ENCODE results near the gene MBP. TPM values are rescaled to one million over a fixed set of nuclear protein-coding genes. Genes with fewer than 3 reads are reported as not detected.
A peak's percentile ranks its signal among the peaks of the same experiment; 100 is the strongest.

MBP gene
- total RNA-seq, 1 experiment from 2014 or later, result 47.4 TPM

GRCh38 chr18:77115192-77115953 is 17.2 kb downstream of the MBP start:
- H3K4me1 ChIP-seq (ENCODE audit: insufficient read depth, low read length), result no peaks in the 10 kb centered on the region
- no peak for ATAC-seq
- H3K36me3 ChIP-seq (ENCODE audit: low read depth, low read length), result peaks cover 8% of the 10 kb centered on the region
- H3K4me2 ChIP-seq (ENCODE audit: low read length), result no peak overlapping the region
- CTCF ChIA-PET, result no interaction called here
- POLR2A ChIA-PET (ENCODE audit: unreplicated experiment), result no interaction called here
- intact Hi-C loops (cut with micrococcal nuclease), result no loop called here
- H3F3A ChIP-seq (ENCODE audit: low read length, unreplicated experiment), result no peaks in the 10 kb centered on the region
- DNase-seq, result no peak
- H3K9ac ChIP-seq (ENCODE audit: low read length), result no peak overlapping the region
- no peaks in the 10 kb centered on the region for H4K20me1 ChIP-seq (ENCODE audit: low read length)
- no peak overlapping the region for H2AFZ ChIP-seq (ENCODE audit: low read length)
- no peaks in the 10 kb centered on the region for H3K9me3 ChIP-seq (ENCODE audit: low read length)
- H3K27me3 ChIP-seq (ENCODE audit: low read length), result no peaks in the 10 kb centered on the region
- no peak for TF ChIP-seq EZH2phosphoT487 (IDR thresholded peaks at IDR 0.05; ENCODE audit: borderline replicate concordance, low read length)
- no peak overlapping the region for H3K4me3 ChIP-seq (ENCODE audit: low read length)
- H3K9me2 ChIP-seq (replicated peaks; ENCODE audit: low read length), result no peaks in the 10 kb centered on the region
- H3K27ac ChIP-seq (ENCODE audit: low read length), result peak overlapping the region; percentile 8; the same call in 1 of the 2 replicates
- peaks cover 45% of the 10 kb centered on the region for H3K79me2 ChIP-seq (ENCODE audit: low read length)
- no TSS peak for BruUV-seq (replicated peaks)

GRCh38 chr18:77114415-77115191 is 18.0 kb downstream of the MBP start:
- no peak overlapping the region for H3K27ac ChIP-seq (ENCODE audit: low read length)
- H3K36me3 ChIP-seq (ENCODE audit: low read depth, low read length), result peaks cover 8% of the 10 kb centered on the region
- H3K27me3 ChIP-seq (ENCODE audit: low read length), result no peaks in the 10 kb centered on the region
- CTCF ChIA-PET, result no interaction called here
- TF ChIP-seq, protein P1, sequence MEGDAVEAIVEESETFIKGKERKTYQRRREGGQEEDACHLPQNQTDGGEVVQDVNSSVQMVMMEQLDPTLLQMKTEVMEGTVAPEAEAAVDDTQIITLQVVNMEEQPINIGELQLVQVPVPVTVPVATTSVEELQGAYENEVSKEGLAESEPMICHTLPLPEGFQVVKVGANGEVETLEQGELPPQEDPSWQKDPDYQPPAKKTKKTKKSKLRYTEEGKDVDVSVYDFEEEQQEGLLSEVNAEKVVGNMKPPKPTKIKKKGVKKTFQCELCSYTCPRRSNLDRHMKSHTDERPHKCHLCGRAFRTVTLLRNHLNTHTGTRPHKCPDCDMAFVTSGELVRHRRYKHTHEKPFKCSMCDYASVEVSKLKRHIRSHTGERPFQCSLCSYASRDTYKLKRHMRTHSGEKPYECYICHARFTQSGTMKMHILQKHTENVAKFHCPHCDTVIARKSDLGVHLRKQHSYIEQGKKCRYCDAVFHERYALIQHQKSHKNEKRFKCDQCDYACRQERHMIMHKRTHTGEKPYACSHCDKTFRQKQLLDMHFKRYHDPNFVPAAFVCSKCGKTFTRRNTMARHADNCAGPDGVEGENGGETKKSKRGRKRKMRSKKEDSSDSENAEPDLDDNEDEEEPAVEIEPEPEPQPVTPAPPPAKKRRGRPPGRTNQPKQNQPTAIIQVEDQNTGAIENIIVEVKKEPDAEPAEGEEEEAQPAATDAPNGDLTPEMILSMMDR (conservative IDR thresholded peaks at IDR 0.05; ENCODE audit: low read depth, low read length), result no peak
- TF ChIP-seq EZH2 (IDR thresholded peaks at IDR 0.05; ENCODE audit: low read length, unreplicated experiment) (no peak), EZH2phosphoT487 (IDR thresholded peaks at IDR 0.05; ENCODE audit: borderline replicate concordance, low read length) (no peak)
- no peaks in the 10 kb centered on the region for H3K4me1 ChIP-seq (ENCODE audit: insufficient read depth, low read length)
- POLR2A ChIA-PET (ENCODE audit: unreplicated experiment), result no interaction called here
- no TSS peak for BruUV-seq (replicated peaks)
- no peaks in the 10 kb centered on the region for H3K9me3 ChIP-seq (ENCODE audit: low read length)
- no peak overlapping the region for H3K9ac ChIP-seq (ENCODE audit: low read length)
- H3K79me2 ChIP-seq (ENCODE audit: low read length), result peaks cover 37% of the 10 kb centered on the region
- no peak overlapping the region for H3K4me3 ChIP-seq (ENCODE audit: low read length)
- H4K20me1 ChIP-seq (ENCODE audit: low read length), result no peaks in the 10 kb centered on the region
- intact Hi-C loops (cut with micrococcal nuclease), result no loop called here
- DNase-seq, result no peak
- no peak for ATAC-seq
- H3K4me2 ChIP-seq (ENCODE audit: low read length), result no peak overlapping the region
- no peak overlapping the region for H2AFZ ChIP-seq (ENCODE audit: low read length)
- no peaks in the 10 kb centered on the region for H3K9me2 ChIP-seq (replicated peaks; ENCODE audit: low read length)
- H3F3A ChIP-seq (ENCODE audit: low read length, unreplicated experiment), result no peaks in the 10 kb centered on the region

- H3K9me3 ChIP-seq (ENCODE audit: low read length), result no peaks in the 10 kb centered on the region
- intact Hi-C loops (cut with micrococcal nuclease), result no loop called here
- H3K36me3 ChIP-seq (ENCODE audit: low read depth, low read length), result peaks cover 8% of the 10 kb centered on the region
- no peak overlapping the region for H3K4me2 ChIP-seq (ENCODE audit: low read length)
- H3K27me3 ChIP-seq (ENCODE audit: low read length), result no peaks in the 10 kb centered on the region
- no peak overlapping the region for H2AFZ ChIP-seq (ENCODE audit: low read length)
- no peak for DNase-seq
- ChIA-PET POLR2A (ENCODE audit: unreplicated experiment) (no interaction called here), CTCF (no interaction called here)
- no peaks in the 10 kb centered on the region for H3K9me2 ChIP-seq (replicated peaks; ENCODE audit: low read length)
- H3K4me3 ChIP-seq (ENCODE audit: low read length), result no peak overlapping the region
- H3K79me2 ChIP-seq (ENCODE audit: low read length), result peaks cover 34% of the 10 kb centered on the region
- no peak overlapping the region for H3K9ac ChIP-seq (ENCODE audit: low read length)
- no peaks in the 10 kb centered on the region for H3F3A ChIP-seq (ENCODE audit: low read length, unreplicated experiment)
- no peaks in the 10 kb centered on the region for H4K20me1 ChIP-seq (ENCODE audit: low read length)
- TF ChIP-seq, protein P1 (conservative IDR thresholded peaks at IDR 0.05; ENCODE audit: low read depth, low read length), result no peak
- no peak for TF ChIP-seq EZH2phosphoT487 (IDR thresholded peaks at IDR 0.05; ENCODE audit: borderline replicate concordance, low read length)
- no peak for TF ChIP-seq EZH2 (IDR thresholded peaks at IDR 0.05; ENCODE audit: low read length, unreplicated experiment)
- no TSS peak for BruUV-seq (replicated peaks)
- no peak for ATAC-seq
- H3K27ac ChIP-seq (ENCODE audit: low read length), result no peak overlapping the region
- no peaks in the 10 kb centered on the region for H3K4me1 ChIP-seq (ENCODE audit: insufficient read depth, low read length)
Measured at GRCh38 chr18:77114152-77114414, 18.5 kb downstream of the MBP start.

Data from PC-3 (cell line).